ENCODE data around the gene SERPINA4. TPM values are rescaled to one million over a fixed set of nuclear protein-coding genes. Genes with fewer than 3 reads are reported as not detected.

The SERPINA4 gene
- total and polyA plus RNA-seq, 9 of the 15 experiments (the other 6 are each of a cell fraction or from before 2014, with no cell fraction given): not detected

DNA sequence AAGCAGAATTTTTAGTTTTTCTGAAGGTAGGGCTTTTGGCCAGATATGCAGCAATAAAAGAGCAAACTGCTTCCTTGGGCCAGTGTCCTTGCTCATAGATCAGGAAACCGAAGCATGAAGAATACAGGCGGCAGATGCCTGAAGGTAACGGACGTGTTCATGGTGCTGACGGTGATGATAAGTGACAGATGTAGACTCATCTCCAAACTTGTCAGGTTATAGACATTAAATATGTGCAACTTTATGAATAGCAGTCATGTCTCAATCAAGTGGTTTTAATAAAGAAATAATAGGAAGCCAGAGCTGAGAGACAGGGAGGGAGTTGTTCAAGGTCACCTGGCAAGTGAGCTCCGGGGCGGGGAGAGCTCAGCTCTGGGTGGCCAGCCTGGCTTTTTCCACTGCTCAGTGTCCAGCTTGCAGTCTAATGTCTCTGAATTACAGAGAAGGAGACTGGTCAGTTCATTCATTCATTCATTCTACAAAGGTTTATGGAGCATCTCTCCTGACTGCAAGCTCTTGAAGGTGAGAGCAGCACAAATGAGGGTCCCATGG lies 21.0 kb downstream of the SERPINA4 start:
- ChIA-PET POLR2A (interaction anchor here (0.9 kb wide), 1 partner anchor 19 kb away, joined by 3 read pairs; no protein-coding TSS in a partner anchor), CTCF (ENCODE audit: low intra/inter-chr PET ratio) (no interaction called here)
- Histone ChIP-seq H3K4me2 (ENCODE audit: insufficient read depth, low read length) (no peak overlapping the region), H3K9me3 (replicated peaks; ENCODE audit: control insufficient read depth, insufficient read depth, low read depth, low read length) (no peaks in the 10 kb centered on the region), H3K27ac (ENCODE audit: extremely low read depth, low read depth, low read length) (no peak overlapping the region), H4K20me1 (replicated peaks; ENCODE audit: control insufficient read depth, insufficient read depth, low read length) (no peaks in the 10 kb centered on the region), H3K79me2 (ENCODE audit: control insufficient read depth, insufficient read depth, low read length) (no peaks in the 10 kb centered on the region), H3K4me3 (no peak overlapping the region), H3K36me3 (ENCODE audit: control insufficient read depth, insufficient read depth, low read length) (no peaks in the 10 kb centered on the region), H3K27me3 (ENCODE audit: control insufficient read depth in 2 of 2, insufficient read depth in 2 of 2, low read length in 2 of 2) (no peaks in the 10 kb centered on the region), H3K9ac (ENCODE audit: insufficient read depth in 1 of 2, low read depth in 2 of 2, low read length in 2 of 2) (no peak overlapping the region), H2AFZ (ENCODE audit: low read depth, low read length) (no peak overlapping the region), H3K4me1 (replicated peaks in 1 of 2; ENCODE audit: control insufficient read depth in 2 of 2, insufficient read depth in 2 of 2, low read length in 2 of 2) (no peaks in the 10 kb centered on the region; a peak in 1 of 5 replicates), H3K9me1 (ENCODE audit: control insufficient read depth, insufficient read depth, low read length) (no peaks in the 10 kb centered on the region)
- ATAC-seq (no peak), DNase-seq (ENCODE audit: extremely low read depth in 1 of 4, low spot score in 3 of 4) (no peak), FAIRE-seq (no peak)
- BruUV-seq (replicated peaks): no TSS peak
- in situ Hi-C loops (cut with MboI) (no loop called here), intact Hi-C loops (cut with micrococcal nuclease) (no loop called here)
- TF ChIP-seq CBX3 (IDR thresholded peaks at IDR 0.05; ENCODE audit: borderline replicate concordance in 1 of 2, low read length in 2 of 2) (no peak), MEF2A (IDR thresholded peaks at IDR 0.05; ENCODE audit: control insufficient read depth, low read depth, low read length) (no peak), POLR3A (IDR thresholded peaks at IDR 0.05; ENCODE audit: borderline replicate concordance, extremely low read depth, insufficient read depth, insufficient read length) (no peak), ZNF316 (IDR thresholded peaks at IDR 0.05) (no peak), ATF1 (CRISPR knock-in tag; IDR thresholded peaks at IDR 0.05) (no peak), ATF1 (tag; IDR thresholded peaks at IDR 0.05) (no peak), SLC30A9 (CRISPR knock-in tag; IDR thresholded peaks at IDR 0.05) (no peak), MTF1 (CRISPR knock-in tag; IDR thresholded peaks at IDR 0.05; ENCODE audit: borderline replicate concordance) (no peak), MAFF (IDR thresholded peaks at IDR 0.05; ENCODE audit: low read length) (no peak)
- TF ChIP-seq, protein P1, sequence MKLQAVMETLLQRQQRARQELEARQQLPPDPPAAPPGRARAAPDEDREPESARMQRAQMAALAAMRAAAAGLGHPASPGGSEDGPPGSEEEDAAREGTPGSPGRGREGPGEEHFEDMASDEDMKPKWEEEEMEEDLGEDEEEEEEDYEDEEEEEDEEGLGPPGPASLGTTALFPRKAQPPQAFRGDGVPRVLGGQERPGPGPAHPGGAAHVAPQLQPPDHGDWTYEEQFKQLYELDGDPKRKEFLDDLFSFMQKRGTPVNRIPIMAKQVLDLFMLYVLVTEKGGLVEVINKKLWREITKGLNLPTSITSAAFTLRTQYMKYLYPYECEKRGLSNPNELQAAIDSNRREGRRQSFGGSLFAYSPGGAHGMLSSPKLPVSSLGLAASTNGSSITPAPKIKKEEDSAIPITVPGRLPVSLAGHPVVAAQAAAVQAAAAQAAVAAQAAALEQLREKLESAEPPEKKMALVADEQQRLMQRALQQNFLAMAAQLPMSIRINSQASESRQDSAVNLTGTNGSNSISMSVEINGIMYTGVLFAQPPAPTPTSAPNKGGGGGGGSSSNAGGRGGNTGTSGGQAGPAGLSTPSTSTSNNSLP (IDR thresholded peaks at IDR 0.05; ENCODE audit: borderline replicate concordance, low read depth, low read length): no peak
- TF ChIP-seq, protein P2, sequence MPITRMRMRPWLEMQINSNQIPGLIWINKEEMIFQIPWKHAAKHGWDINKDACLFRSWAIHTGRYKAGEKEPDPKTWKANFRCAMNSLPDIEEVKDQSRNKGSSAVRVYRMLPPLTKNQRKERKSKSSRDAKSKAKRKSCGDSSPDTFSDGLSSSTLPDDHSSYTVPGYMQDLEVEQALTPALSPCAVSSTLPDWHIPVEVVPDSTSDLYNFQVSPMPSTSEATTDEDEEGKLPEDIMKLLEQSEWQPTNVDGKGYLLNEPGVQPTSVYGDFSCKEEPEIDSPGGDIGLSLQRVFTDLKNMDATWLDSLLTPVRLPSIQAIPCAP (CRISPR knock-in tag; IDR thresholded peaks at IDR 0.05; ENCODE audit: borderline replicate concordance): no peak
- TF ChIP-seq, protein P3, sequence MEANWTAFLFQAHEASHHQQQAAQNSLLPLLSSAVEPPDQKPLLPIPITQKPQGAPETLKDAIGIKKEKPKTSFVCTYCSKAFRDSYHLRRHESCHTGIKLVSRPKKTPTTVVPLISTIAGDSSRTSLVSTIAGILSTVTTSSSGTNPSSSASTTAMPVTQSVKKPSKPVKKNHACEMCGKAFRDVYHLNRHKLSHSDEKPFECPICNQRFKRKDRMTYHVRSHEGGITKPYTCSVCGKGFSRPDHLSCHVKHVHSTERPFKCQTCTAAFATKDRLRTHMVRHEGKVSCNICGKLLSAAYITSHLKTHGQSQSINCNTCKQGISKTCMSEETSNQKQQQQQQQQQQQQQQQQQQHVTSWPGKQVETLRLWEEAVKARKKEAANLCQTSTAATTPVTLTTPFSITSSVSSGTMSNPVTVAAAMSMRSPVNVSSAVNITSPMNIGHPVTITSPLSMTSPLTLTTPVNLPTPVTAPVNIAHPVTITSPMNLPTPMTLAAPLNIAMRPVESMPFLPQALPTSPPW (CRISPR knock-in tag; IDR thresholded peaks at IDR 0.05): no peak
- 2% methylated on average over 5 of the region's 7 CpGs for WGBS (ENCODE audit: insufficient coverage, low coverage, missing lambda C conversion rate)
